Measurements from ENCODE around the gene PRMT6.
"Not testable (repeated sequence)": the region's sequence is repeated elsewhere in the genome, so short reads cannot be mapped to it uniquely, and the experiment has no call there.

Gene PRMT6

GRCh38 chr1:107051266-107051665 lies 5.2 kb upstream of the PRMT6 start:
- no peaks in the 10 kb centered on the region for H3K9me3 ChIP-seq (ENCODE audit: control insufficient read depth in 1 of 2, low read length in 2 of 2)
- no peaks in the 10 kb centered on the region for H3K27me3 ChIP-seq (ENCODE audit: control insufficient read depth in 1 of 2, insufficient read depth in 2 of 2, low read length in 2 of 2)
- H3K27ac ChIP-seq (ENCODE audit: low read depth, low read length): no peak overlapping the region
- H3K36me3 ChIP-seq (ENCODE audit: control insufficient read depth in 1 of 2, insufficient read depth in 2 of 2, low read length in 2 of 2): no peaks in the 10 kb centered on the region
- no peak overlapping the region for H3K4me3 ChIP-seq (ENCODE audit: low read depth in 1 of 2, low read length in 2 of 2)
- no peaks in the 10 kb centered on the region for H3K4me1 ChIP-seq (ENCODE audit: control insufficient read depth in 1 of 2, insufficient read depth in 2 of 2, low read length in 2 of 2)
- H3K9ac ChIP-seq (ENCODE audit: low read depth in 1 of 2, low read length in 2 of 2): no peak overlapping the region

GRCh38 chr1:107055919-107056425 lies 502 bp upstream of the PRMT6 start:
- not testable (repeated sequence) for H3K9me3 ChIP-seq (ENCODE audit: control insufficient read depth in 1 of 2, low read length in 2 of 2); H3K36me3 ChIP-seq (ENCODE audit: control insufficient read depth in 1 of 2, insufficient read depth in 2 of 2, low read length in 2 of 2); H3K4me1 ChIP-seq (ENCODE audit: control insufficient read depth in 1 of 2, insufficient read depth in 2 of 2, low read length in 2 of 2); H3K27ac ChIP-seq (ENCODE audit: low read depth, low read length); H3K27me3 ChIP-seq (ENCODE audit: control insufficient read depth in 1 of 2, insufficient read depth in 2 of 2, low read length in 2 of 2)
- Histone ChIP-seq H3K4me3 (ENCODE audit: low read depth in 1 of 2, low read length in 2 of 2) (peak overlapping the region; percentile 93), H3K9ac (ENCODE audit: low read depth in 1 of 2, low read length in 2 of 2) (peak overlapping the region; percentile 55 to 65)

- peaks cover 8 to 10% of the 10 kb centered on the region in 2 donors for H3K4me1 ChIP-seq (ENCODE audit: control insufficient read depth in 1 of 2, insufficient read depth in 2 of 2, low read length in 2 of 2)
- peak overlapping the region; percentile 55 to 83 for H3K9ac ChIP-seq (ENCODE audit: low read depth in 1 of 2, low read length in 2 of 2)
- peak overlapping the region; percentile 93 for H3K4me3 ChIP-seq (ENCODE audit: low read depth in 1 of 2, low read length in 2 of 2)
- no peaks in the 10 kb centered on the region for H3K27me3 ChIP-seq (ENCODE audit: control insufficient read depth in 1 of 2, insufficient read depth in 2 of 2, low read length in 2 of 2)
- peak overlapping the region; percentile 34 for H3K27ac ChIP-seq (ENCODE audit: low read depth, low read length)
- no peaks in the 10 kb centered on the region for H3K9me3 ChIP-seq (ENCODE audit: control insufficient read depth in 1 of 2, low read length in 2 of 2)
- H3K36me3 ChIP-seq (ENCODE audit: control insufficient read depth in 1 of 2, insufficient read depth in 2 of 2, low read length in 2 of 2): peaks cover 3 to 4% of the 10 kb centered on the region in 2 donors
These were observed 991 bp downstream of the PRMT6 start for GRCh38 chr1:107057197-107058133.

GRCh38 chr1:107058245-107059032 lies 2.0 kb downstream of the PRMT6 start:
- H3K9ac ChIP-seq (ENCODE audit: low read depth in 1 of 2, low read length in 2 of 2): no peak overlapping the region
- no peak overlapping the region for H3K27ac ChIP-seq (ENCODE audit: low read depth, low read length)
- H3K36me3 ChIP-seq (ENCODE audit: control insufficient read depth in 1 of 2, insufficient read depth in 2 of 2, low read length in 2 of 2): peaks cover 3 to 4% of the 10 kb centered on the region in 2 donors

GRCh38 chr1:107061886-107062285 lies 5.4 kb downstream of the PRMT6 start:
- H3K36me3 ChIP-seq (ENCODE audit: control insufficient read depth in 1 of 2, insufficient read depth in 2 of 2, low read length in 2 of 2): peaks cover 3 to 4% of the 10 kb centered on the region in 2 donors
- H3K9ac ChIP-seq (ENCODE audit: low read depth in 1 of 2, low read length in 2 of 2): no peak overlapping the region
- no peak overlapping the region for H3K27ac ChIP-seq (ENCODE audit: low read depth, low read length)
- H3K9me3 ChIP-seq (ENCODE audit: control insufficient read depth in 1 of 2, low read length in 2 of 2): no peaks in the 10 kb centered on the region
- H3K27me3 ChIP-seq (ENCODE audit: control insufficient read depth in 1 of 2, insufficient read depth in 2 of 2, low read length in 2 of 2): no peaks in the 10 kb centered on the region
- H3K4me3 ChIP-seq (ENCODE audit: low read depth in 1 of 2, low read length in 2 of 2): no peak overlapping the region
- peaks cover 8 to 10% of the 10 kb centered on the region in 2 donors for H3K4me1 ChIP-seq (ENCODE audit: control insufficient read depth in 1 of 2, insufficient read depth in 2 of 2, low read length in 2 of 2)

More at GRCh38 chr1:107058245-107059032, 2.0 kb downstream of the PRMT6 start:
- Histone ChIP-seq H3K27me3 (ENCODE audit: control insufficient read depth in 1 of 2, insufficient read depth in 2 of 2, low read length in 2 of 2) (no peaks in the 10 kb centered on the region), H3K9me3 (ENCODE audit: control insufficient read depth in 1 of 2, low read length in 2 of 2) (no peaks in the 10 kb centered on the region), H3K4me1 (ENCODE audit: control insufficient read depth in 1 of 2, insufficient read depth in 2 of 2, low read length in 2 of 2) (peaks cover 8 to 10% of the 10 kb centered on the region in 2 donors), H3K4me3 (ENCODE audit: low read depth in 1 of 2, low read length in 2 of 2) (peak overlapping the region; percentile 93)

- Histone ChIP-seq H3K4me3 (ENCODE audit: low read depth in 1 of 2, low read length in 2 of 2) (no peak overlapping the region), H3K9me3 (ENCODE audit: control insufficient read depth in 1 of 2, low read length in 2 of 2) (no peaks in the 10 kb centered on the region), H3K27me3 (ENCODE audit: control insufficient read depth in 1 of 2, insufficient read depth in 2 of 2, low read length in 2 of 2) (no peaks in the 10 kb centered on the region), H3K4me1 (ENCODE audit: control insufficient read depth in 1 of 2, insufficient read depth in 2 of 2, low read length in 2 of 2) (no peaks in the 10 kb centered on the region), H3K27ac (ENCODE audit: low read depth, low read length) (no peak overlapping the region), H3K9ac (ENCODE audit: low read depth in 1 of 2, low read length in 2 of 2) (no peak overlapping the region), H3K36me3 (ENCODE audit: control insufficient read depth in 1 of 2, insufficient read depth in 2 of 2, low read length in 2 of 2) (no peaks in the 10 kb centered on the region)
These were observed 17.0 kb downstream of the PRMT6 start for GRCh38 chr1:107073493-107073892.

- H3K9me3 ChIP-seq (ENCODE audit: control insufficient read depth in 1 of 2, low read length in 2 of 2): no peaks in the 10 kb centered on the region
- no peak overlapping the region for H3K4me3 ChIP-seq (ENCODE audit: low read depth in 1 of 2, low read length in 2 of 2)
- H3K4me1 ChIP-seq (ENCODE audit: control insufficient read depth in 1 of 2, insufficient read depth in 2 of 2, low read length in 2 of 2): no peaks in the 10 kb centered on the region
- no peaks in the 10 kb centered on the region for H3K27me3 ChIP-seq (ENCODE audit: control insufficient read depth in 1 of 2, insufficient read depth in 2 of 2, low read length in 2 of 2)
- H3K27ac ChIP-seq (ENCODE audit: low read depth, low read length): no peak overlapping the region
- H3K36me3 ChIP-seq (ENCODE audit: control insufficient read depth in 1 of 2, insufficient read depth in 2 of 2, low read length in 2 of 2): no peaks in the 10 kb centered on the region
- no peak overlapping the region for H3K9ac ChIP-seq (ENCODE audit: low read depth in 1 of 2, low read length in 2 of 2)
These were observed 20.4 kb downstream of the PRMT6 start for GRCh38 chr1:107076841-107077240.

GRCh38 chr1:107079249-107079648 lies 22.8 kb downstream of the PRMT6 start:
- Histone ChIP-seq H3K9me3 (ENCODE audit: control insufficient read depth in 1 of 2, low read length in 2 of 2) (no peaks in the 10 kb centered on the region), H3K27ac (ENCODE audit: low read depth, low read length) (no peak overlapping the region), H3K9ac (ENCODE audit: low read depth in 1 of 2, low read length in 2 of 2) (no peak overlapping the region), H3K4me3 (ENCODE audit: low read depth in 1 of 2, low read length in 2 of 2) (no peak overlapping the region), H3K4me1 (ENCODE audit: control insufficient read depth in 1 of 2, insufficient read depth in 2 of 2, low read length in 2 of 2) (no peaks in the 10 kb centered on the region), H3K36me3 (ENCODE audit: control insufficient read depth in 1 of 2, insufficient read depth in 2 of 2, low read length in 2 of 2) (no peaks in the 10 kb centered on the region), H3K27me3 (ENCODE audit: control insufficient read depth in 1 of 2, insufficient read depth in 2 of 2, low read length in 2 of 2) (no peaks in the 10 kb centered on the region)

GRCh38 chr1:107081102-107081501 lies 24.6 kb downstream of the PRMT6 start:
- Histone ChIP-seq H3K36me3 (ENCODE audit: control insufficient read depth in 1 of 2, insufficient read depth in 2 of 2, low read length in 2 of 2) (no peaks in the 10 kb centered on the region), H3K9ac (ENCODE audit: low read depth in 1 of 2, low read length in 2 of 2) (no peak overlapping the region), H3K9me3 (ENCODE audit: control insufficient read depth in 1 of 2, low read length in 2 of 2) (no peaks in the 10 kb centered on the region), H3K4me3 (ENCODE audit: low read depth in 1 of 2, low read length in 2 of 2) (no peak overlapping the region), H3K4me1 (ENCODE audit: control insufficient read depth in 1 of 2, insufficient read depth in 2 of 2, low read length in 2 of 2) (no peaks in the 10 kb centered on the region), H3K27me3 (ENCODE audit: control insufficient read depth in 1 of 2, insufficient read depth in 2 of 2, low read length in 2 of 2) (no peaks in the 10 kb centered on the region), H3K27ac (ENCODE audit: low read depth, low read length) (no peak overlapping the region)

- Histone ChIP-seq H3K4me1 (ENCODE audit: control insufficient read depth in 1 of 2, insufficient read depth in 2 of 2, low read length in 2 of 2) (no peaks in the 10 kb centered on the region), H3K9ac (ENCODE audit: low read depth in 1 of 2, low read length in 2 of 2) (no peak overlapping the region), H3K36me3 (ENCODE audit: control insufficient read depth in 1 of 2, insufficient read depth in 2 of 2, low read length in 2 of 2) (no peaks in the 10 kb centered on the region), H3K27ac (ENCODE audit: low read depth, low read length) (no peak overlapping the region), H3K9me3 (ENCODE audit: control insufficient read depth in 1 of 2, low read length in 2 of 2) (no peaks in the 10 kb centered on the region), H3K27me3 (ENCODE audit: control insufficient read depth in 1 of 2, insufficient read depth in 2 of 2, low read length in 2 of 2) (no peaks in the 10 kb centered on the region), H3K4me3 (ENCODE audit: low read depth in 1 of 2, low read length in 2 of 2) (no peak overlapping the region)
These were observed 34.9 kb downstream of the PRMT6 start for GRCh38 chr1:107091418-107091817.
